SK-N-SH treated with all-trans-retinoic acid at 6 μM for 48 hours (cell line): Measurements from ENCODE around the gene PRKCE.
"Not testable (repeated sequence)": the region's sequence is repeated elsewhere in the genome, so short reads cannot be mapped to it uniquely, and the experiment has no call there.

Experiments used
- ATAC-seq: fragments of 200-7000 bp; cut with Tn5 transposase; 3 replicates; pipeline ENCODE4 v1.9.1; 2020; ENCODE audit warnings: mild to moderate bottlenecking, moderate library complexity
- ARNTL ChIP-seq: fragments of 450-650 bp; formaldehyde crosslinking; IDR thresholded peaks from 2 replicates; pipeline ENCODE4 v1.5.0; 2020; ENCODE audit warnings: low read depth, mild to moderate bottlenecking, moderate library complexity, borderline replicate concordance
- BACH2 ChIP-seq: fragments of 250-450 bp; sonication (Bioruptor Pico); IDR thresholded peaks from 2 replicates; pipeline ENCODE4 v1.9.0; 2021; ENCODE audit warnings: mild to moderate bottlenecking, borderline replicate concordance
- CSDC2 ChIP-seq: fragments of 250-450 bp; sonication (Bioruptor Pico); IDR thresholded peaks from 2 replicates; pipeline ENCODE4 v1.5.0; 2020; ENCODE audit warnings: mild to moderate bottlenecking, moderate library complexity
- ESRRG ChIP-seq: fragments of 250-450 bp; sonication (Bioruptor Pico); IDR thresholded peaks from 2 replicates; pipeline ENCODE4 v1.6.1; 2021; ENCODE audit warnings: mild to moderate bottlenecking
- GLIS3 ChIP-seq: fragments of 250-450 bp; sonication (Bioruptor Pico); IDR thresholded peaks from 2 replicates; pipeline ENCODE4 v1.5.0; 2020; ENCODE audit warnings: mild to moderate bottlenecking, moderate library complexity
- ISL1 ChIP-seq: fragments of 250-450 bp; sonication (Bioruptor Pico); IDR thresholded peaks from 2 replicates; pipeline ENCODE4 v2.1.2; 2022; ENCODE audit warnings: mild to moderate bottlenecking, moderate library complexity
- OSR1 ChIP-seq: fragments of 250-450 bp; sonication (Bioruptor Pico); IDR thresholded peaks from 2 replicates; pipeline ENCODE4 v1.8.0; 2022; ENCODE audit warnings: moderate library complexity, mild to moderate bottlenecking, inconsistent platforms
- PPARA ChIP-seq: fragments of 250-450 bp; sonication (Bioruptor Pico); IDR thresholded peaks from 2 replicates; pipeline ENCODE4 v1.5.0; 2020; ENCODE audit warnings: mild to moderate bottlenecking, borderline replicate concordance
- RARB ChIP-seq: fragments of 250-450 bp; sonication (Bioruptor Pico); IDR thresholded peaks from 2 replicates; pipeline ENCODE4 v1.8.0; 2021; ENCODE audit warnings: mild to moderate bottlenecking, moderate library complexity
- SNAI2 ChIP-seq: fragments of 250-450 bp; sonication (Bioruptor Pico); IDR thresholded peaks from 2 replicates; pipeline ENCODE4 v1.5.0; 2020; ENCODE audit warnings: mild to moderate bottlenecking, moderate library complexity
- TCF4 ChIP-seq: fragments of 250-450 bp; sonication (Bioruptor Pico); IDR thresholded peaks from 2 replicates; pipeline ENCODE4 v1.8.0; 2021; ENCODE audit warnings: mild to moderate bottlenecking, moderate library complexity, borderline replicate concordance
- TOX ChIP-seq: fragments of 250-450 bp; sonication (Bioruptor Pico); IDR thresholded peaks from 2 replicates; pipeline ENCODE4 v1.8.0; 2021; ENCODE audit warnings: mild to moderate bottlenecking, moderate library complexity, borderline replicate concordance
- ZC3H10 ChIP-seq: fragments of 250-450 bp; sonication (Bioruptor Pico); IDR thresholded peaks from 2 replicates; pipeline ENCODE4 v1.5.1; 2021; ENCODE audit warnings: mild to moderate bottlenecking, moderate library complexity
- ZFP3 ChIP-seq: fragments of 250-450 bp; sonication (Bioruptor Pico); IDR thresholded peaks from 2 replicates; pipeline ENCODE4 v1.5.0; 2020; ENCODE audit warnings: mild to moderate bottlenecking, moderate library complexity
- ZFP30 ChIP-seq: fragments of 450-650 bp; formaldehyde crosslinking; IDR thresholded peaks from 2 replicates; pipeline ENCODE4 v1.5.0; 2022; ENCODE audit warnings: mild to moderate bottlenecking, moderate library complexity
- ZNF565 ChIP-seq: fragments of 450-650 bp; formaldehyde crosslinking; conservative IDR thresholded peaks from 2 replicates; pipeline ENCODE4 v1.5.0; 2020; ENCODE audit warnings: low read depth, mild to moderate bottlenecking, moderate library complexity
- ZNF70 ChIP-seq: fragments of 450-650 bp; formaldehyde crosslinking; IDR thresholded peaks from 2 replicates; pipeline ENCODE4 v1.5.0; 2020; ENCODE audit warnings: mild to moderate bottlenecking, moderate library complexity
- ZNF8 ChIP-seq: fragments of 450-650 bp; formaldehyde crosslinking; IDR thresholded peaks from 2 replicates; pipeline ENCODE4 v1.5.0; 2020; ENCODE audit warnings: mild to moderate bottlenecking, moderate library complexity
- TF ChIP-seq, protein P1 (sequence below): fragments of 250-450 bp; sonication (Bioruptor Pico); IDR thresholded peaks from 2 replicates; pipeline ENCODE4 v1.8.0; 2020; ENCODE audit warnings: mild to moderate bottlenecking, moderate library complexity, borderline replicate concordance
- TF ChIP-seq, protein P2 (sequence below): fragments of 250-450 bp; sonication (Bioruptor Pico); IDR thresholded peaks from 2 replicates; pipeline ENCODE4 v1.5.1; 2021; ENCODE audit warnings: mild to moderate bottlenecking, moderate library complexity
- TF ChIP-seq, protein P3 (sequence below): fragments of 250-450 bp; sonication (Bioruptor Pico); IDR thresholded peaks from 2 replicates; pipeline ENCODE4 v1.5.1; 2020; ENCODE audit warnings: low read depth, mild to moderate bottlenecking, moderate library complexity
- TF ChIP-seq, protein P4 (sequence below): fragments of 250-450 bp; sonication (Bioruptor Pico); IDR thresholded peaks from 2 replicates; pipeline ENCODE4 v1.8.0; 2021; ENCODE audit warnings: low read depth, mild to moderate bottlenecking, moderate library complexity, borderline replicate concordance

The PRKCE gene

DNA sequence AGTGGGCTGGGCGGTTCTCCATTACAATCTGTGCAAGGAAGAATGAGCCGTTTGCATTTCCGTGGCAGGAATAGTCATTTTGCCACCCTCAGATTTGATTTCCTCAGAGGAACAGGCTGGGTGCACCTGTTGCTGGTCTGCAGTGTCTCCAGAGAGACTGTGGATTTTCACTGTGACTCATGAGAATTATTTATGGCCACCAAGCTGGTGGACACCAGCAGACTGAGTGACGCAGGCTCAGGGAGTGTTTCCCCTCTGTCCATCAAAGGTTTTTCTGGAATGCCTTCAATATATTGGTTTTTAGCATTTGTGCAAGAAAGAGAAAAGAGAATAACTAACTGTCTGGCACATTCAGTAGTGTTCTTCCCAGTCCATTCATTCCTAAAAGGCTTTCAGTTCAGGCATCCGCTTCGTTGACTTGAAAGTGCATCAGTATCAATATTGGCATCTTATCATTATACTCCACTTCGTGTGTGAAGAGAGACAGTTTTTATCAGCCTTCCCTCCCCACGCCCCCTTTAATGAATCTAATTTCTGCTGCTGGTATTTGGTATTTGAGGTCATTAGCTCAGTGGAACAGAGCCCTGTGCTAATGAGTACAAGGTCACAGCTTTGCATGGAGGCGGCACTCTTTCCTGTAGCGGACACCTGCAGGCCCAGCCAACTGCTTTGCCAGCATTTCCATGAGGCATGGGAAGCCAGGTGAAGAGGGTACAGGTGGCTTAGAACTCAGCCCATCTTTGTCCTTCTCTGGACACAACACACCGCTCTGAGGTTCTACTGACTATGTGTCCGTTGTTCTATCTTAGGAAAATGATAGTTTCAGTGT, 39.9 kb downstream of the PRKCE start:
- TF ChIP-seq ESRRG (CRISPR knock-in tag) (no peak), ZNF8 (CRISPR knock-in tag) (no peak), RARB (no peak), ZNF70 (CRISPR knock-in tag) (no peak), ISL1 (CRISPR knock-in tag) (no peak), OSR1 (CRISPR knock-in tag) (no peak), CSDC2 (CRISPR knock-in tag) (no peak), ZC3H10 (CRISPR knock-in tag) (no peak), ZFP30 (CRISPR knock-in tag) (no peak), BACH2 (CRISPR knock-in tag) (no peak), PPARA (CRISPR knock-in tag) (no peak)
- TF ChIP-seq, protein P1, sequence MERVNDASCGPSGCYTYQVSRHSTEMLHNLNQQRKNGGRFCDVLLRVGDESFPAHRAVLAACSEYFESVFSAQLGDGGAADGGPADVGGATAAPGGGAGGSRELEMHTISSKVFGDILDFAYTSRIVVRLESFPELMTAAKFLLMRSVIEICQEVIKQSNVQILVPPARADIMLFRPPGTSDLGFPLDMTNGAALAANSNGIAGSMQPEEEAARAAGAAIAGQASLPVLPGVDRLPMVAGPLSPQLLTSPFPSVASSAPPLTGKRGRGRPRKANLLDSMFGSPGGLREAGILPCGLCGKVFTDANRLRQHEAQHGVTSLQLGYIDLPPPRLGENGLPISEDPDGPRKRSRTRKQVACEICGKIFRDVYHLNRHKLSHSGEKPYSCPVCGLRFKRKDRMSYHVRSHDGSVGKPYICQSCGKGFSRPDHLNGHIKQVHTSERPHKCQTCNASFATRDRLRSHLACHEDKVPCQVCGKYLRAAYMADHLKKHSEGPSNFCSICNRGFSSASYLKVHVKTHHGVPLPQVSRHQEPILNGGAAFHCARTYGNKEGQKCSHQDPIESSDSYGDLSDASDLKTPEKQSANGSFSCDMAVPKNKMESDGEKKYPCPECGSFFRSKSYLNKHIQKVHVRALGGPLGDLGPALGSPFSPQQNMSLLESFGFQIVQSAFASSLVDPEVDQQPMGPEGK (CRISPR knock-in tag), result no peak
- TF ChIP-seq, protein P2, sequence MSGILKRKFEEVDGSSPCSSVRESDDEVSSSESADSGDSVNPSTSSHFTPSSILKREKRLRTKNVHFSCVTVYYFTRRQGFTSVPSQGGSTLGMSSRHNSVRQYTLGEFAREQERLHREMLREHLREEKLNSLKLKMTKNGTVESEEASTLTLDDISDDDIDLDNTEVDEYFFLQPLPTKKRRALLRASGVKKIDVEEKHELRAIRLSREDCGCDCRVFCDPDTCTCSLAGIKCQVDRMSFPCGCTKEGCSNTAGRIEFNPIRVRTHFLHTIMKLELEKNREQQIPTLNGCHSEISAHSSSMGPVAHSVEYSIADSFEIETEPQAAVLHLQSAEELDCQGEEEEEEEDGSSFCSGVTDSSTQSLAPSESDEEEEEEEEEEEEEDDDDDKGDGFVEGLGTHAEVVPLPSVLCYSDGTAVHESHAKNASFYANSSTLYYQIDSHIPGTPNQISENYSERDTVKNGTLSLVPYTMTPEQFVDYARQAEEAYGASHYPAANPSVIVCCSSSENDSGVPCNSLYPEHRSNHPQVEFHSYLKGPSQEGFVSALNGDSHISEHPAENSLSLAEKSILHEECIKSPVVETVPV, result no peak
- no peak for ATAC-seq

DNA sequence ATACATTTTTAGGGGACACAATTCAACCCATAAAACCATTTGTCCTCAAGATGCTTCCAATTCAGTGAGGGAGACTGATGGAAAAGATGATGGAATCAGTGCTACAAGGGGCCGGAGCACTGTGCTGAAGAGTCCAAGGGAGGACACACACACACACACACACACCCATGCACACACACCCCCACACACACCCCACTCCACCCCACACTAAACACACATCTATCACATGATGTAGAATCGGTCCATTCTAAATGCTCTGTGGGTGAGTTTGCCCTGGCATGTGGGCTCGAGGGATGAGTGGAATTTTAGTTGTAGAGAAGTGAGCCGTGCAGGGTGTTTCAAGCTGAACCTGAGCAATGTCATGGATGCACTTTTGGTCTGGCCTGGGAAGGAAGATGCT, 41.1 kb downstream of the PRKCE start:
- no peak for ATAC-seq
- TF ChIP-seq ZFP3 (CRISPR knock-in tag) (no peak), TCF4 (CRISPR knock-in tag) (no peak), ZNF70 (CRISPR knock-in tag) (no peak), OSR1 (CRISPR knock-in tag) (no peak), SNAI2 (no peak), ZFP30 (CRISPR knock-in tag) (no peak)
- TF ChIP-seq, protein P3, sequence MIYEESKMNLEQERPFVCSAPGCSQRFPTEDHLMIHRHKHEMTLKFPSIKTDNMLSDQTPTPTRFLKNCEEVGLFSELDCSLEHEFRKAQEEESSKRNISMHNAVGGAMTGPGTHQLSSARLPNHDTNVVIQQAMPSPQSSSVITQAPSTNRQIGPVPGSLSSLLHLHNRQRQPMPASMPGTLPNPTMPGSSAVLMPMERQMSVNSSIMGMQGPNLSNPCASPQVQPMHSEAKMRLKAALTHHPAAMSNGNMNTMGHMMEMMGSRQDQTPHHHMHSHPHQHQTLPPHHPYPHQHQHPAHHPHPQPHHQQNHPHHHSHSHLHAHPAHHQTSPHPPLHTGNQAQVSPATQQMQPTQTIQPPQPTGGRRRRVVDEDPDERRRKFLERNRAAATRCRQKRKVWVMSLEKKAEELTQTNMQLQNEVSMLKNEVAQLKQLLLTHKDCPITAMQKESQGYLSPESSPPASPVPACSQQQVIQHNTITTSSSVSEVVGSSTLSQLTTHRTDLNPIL (CRISPR knock-in tag), result no peak

DNA sequence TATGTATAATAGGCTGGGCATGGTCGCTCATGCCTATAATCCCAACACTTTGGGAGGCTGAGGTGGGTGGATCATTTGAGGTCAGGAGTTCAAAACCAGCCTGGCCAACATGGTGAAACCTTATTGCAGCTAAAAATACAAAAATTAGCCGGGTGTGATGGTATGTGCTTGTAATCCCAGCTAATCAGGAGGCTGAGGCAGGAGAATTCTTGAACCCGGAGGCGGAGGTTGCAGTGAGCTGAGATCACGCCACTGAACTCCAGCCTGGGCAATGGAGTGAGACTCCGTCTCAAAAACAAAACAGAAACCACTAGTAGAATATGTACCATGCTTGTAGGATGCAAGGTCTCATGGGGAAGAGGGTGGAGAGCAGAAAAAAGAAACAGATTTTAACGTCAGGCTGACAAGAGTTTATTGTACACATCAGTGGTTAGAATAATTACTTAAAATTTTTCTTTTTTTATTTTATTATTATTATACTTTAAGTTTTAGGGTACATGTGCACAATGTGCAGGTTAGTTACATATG, 44.1 kb downstream of the PRKCE start:
- ATAC-seq, result not testable (repeated sequence)

DNA sequence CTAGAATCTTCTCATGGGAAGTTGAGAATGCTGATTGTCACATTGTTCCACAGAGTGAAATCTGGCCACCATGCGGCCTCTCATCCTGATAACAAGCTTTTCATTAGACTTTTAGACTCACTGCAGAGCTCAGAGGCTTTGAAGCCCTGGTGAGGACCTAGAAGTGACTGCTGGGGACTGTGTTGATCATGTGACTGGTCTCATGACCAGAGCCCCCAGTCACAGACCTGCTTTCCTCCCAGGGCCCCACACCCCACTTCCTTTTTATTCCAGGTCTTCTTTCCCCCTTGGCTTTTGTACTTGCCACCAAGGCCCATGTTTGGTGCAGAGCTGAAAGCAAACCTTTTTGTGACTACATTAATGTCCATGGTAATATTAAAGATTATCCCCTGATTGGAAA, 45.2 kb downstream of the PRKCE start:
- no peak for ATAC-seq
- TF ChIP-seq ARNTL, result no peak
- 0 out of 2 replicates have a peak, but pooled peaks have one; percentile 27 for TF ChIP-seq TCF4 (CRISPR knock-in tag)

DNA sequence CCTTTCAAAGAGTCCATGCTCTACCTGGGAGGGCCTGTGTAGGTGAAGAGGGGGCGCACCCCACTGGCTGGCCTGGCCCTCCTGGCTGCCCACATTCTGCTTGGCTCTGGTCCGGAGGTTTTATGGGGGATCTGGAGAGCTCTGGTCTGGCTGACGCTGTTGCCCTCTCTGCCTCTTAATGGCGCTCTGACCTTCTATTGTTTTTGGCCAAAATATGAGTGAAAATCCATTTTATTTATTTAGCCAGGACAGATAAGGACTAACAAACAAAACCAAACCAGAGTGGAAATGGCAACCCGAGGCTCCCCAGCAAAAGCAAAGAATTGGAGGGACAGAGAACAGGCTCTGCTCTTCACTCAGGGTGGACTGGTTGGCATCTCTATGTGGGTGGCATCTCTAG, 45.7 kb downstream of the PRKCE start:
- ATAC-seq, result no peak
- TF ChIP-seq ESRRG (CRISPR knock-in tag) (no peak), OSR1 (CRISPR knock-in tag) (no peak), ZFP3 (CRISPR knock-in tag) (no peak), TOX (no peak), TCF4 (CRISPR knock-in tag) (no peak), PPARA (CRISPR knock-in tag) (no peak), ZNF565 (CRISPR knock-in tag) (no peak), SNAI2 (no peak), GLIS3 (CRISPR knock-in tag) (no peak), ISL1 (CRISPR knock-in tag) (no peak), ARNTL (no peak), ZFP30 (CRISPR knock-in tag) (no peak), ZC3H10 (CRISPR knock-in tag) (no peak), RARB (no peak)
- TF ChIP-seq, protein P4, sequence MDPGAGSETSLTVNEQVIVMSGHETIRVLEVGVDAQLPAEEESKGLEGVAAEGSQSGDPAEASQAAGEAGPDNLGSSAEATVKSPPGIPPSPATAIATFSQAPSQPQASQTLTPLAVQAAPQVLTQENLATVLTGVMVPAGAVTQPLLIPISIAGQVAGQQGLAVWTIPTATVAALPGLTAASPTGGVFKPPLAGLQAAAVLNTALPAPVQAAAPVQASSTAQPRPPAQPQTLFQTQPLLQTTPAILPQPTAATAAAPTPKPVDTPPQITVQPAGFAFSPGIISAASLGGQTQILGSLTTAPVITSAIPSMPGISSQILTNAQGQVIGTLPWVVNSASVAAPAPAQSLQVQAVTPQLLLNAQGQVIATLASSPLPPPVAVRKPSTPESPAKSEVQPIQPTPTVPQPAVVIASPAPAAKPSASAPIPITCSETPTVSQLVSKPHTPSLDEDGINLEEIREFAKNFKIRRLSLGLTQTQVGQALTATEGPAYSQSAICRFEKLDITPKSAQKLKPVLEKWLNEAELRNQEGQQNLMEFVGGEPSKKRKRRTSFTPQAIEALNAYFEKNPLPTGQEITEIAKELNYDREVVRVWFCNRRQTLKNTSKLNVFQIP, result no peak
- TF ChIP-seq, protein P1 (CRISPR knock-in tag), result no peak
- TF ChIP-seq, protein P3 (CRISPR knock-in tag), result no peak
